HG02852 (cell line): Measurements from ENCODE around the gene TNFSF10.
A peak's percentile ranks its signal among the peaks of the same experiment; 100 is the strongest.
"Not testable (repeated sequence)": the region's sequence is repeated elsewhere in the genome, so short reads cannot be mapped to it uniquely, and the experiment has no call there.

Experiments used
- ATAC-seq: cut with Tn5 transposase; IDR thresholded peaks from one replicate; pipeline ENCODE4 v1.9.1; 2021; ENCODE audit warnings: mild to moderate bottlenecking, moderate library complexity; ENCODE audit not compliant: unreplicated experiment

Gene TNFSF10

GRCh38 chr3:172518929-172519640, 4.1 kb downstream of the TNFSF10 start:
- ATAC-seq = no peak

DNA sequence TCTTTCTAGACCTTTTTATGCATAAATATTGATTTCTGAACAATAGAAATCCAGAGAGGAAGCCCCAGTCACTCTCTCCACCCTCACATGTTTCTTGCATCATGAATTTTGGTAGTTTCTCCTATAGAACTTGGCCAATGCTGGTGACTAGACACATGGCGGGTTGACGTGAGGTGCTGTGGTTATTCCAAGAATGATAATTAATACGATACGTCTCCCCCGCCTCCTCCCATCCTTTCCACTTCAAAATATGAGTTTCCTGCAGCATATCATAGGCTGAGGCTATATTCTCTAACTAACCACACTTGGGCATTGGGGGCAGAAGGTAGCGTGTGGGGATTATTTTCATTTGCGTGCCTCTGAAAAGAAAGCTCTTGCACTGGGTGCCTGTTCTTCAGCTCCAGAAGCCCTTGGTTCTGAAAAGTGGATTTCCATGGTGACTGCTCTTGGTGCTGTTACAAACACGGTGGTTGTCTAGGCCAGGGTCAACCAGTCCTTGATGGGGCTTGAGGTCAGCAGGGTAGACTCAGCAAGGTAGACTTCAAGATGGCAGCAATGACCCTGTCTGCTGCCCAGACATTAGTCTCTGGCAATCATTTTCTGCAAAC, 5.3 kb downstream of the TNFSF10 start:
- ATAC-seq = no peak

DNA sequence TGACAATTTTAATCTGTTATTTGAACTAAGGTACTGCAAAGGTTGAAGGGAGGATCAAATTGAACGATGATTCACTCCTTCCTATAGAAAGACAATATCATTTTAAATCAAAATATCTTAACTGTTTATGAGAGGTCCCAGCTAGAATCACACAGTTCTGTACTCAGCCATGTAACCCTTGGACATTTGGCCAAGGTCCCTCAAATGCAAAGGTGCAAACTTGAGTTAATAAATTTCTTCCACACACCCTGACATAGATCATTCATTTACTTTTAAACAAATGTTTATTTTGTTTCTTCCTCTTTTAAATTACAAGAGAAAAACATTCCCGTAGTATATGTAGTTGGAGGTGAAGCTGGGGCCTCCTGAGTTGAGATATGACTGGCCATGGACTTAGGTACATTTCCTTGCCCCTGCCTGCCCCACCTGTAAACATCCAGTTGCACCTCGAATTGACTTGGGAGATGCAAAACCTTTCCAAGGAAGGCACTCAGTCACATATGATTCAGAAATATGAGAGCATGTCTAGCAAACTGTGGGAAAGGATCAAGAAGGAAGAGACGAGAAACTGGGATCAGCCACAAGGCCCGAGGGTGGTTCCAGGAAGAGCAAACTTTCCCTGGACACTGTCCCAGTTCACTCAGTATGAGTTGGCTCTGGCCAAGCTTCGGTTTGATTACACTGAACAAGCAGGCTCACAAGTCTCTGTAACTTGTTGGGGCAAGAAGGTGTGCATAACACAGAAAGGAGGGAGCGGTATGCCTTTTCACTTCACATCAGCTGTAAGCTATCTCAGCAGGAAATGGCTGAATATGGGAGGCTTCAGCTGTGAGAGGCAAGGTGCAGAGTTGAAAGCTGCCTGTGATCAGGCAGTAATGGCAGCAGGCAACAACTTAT, 6.7 kb downstream of the TNFSF10 start:
- no peak for ATAC-seq

DNA sequence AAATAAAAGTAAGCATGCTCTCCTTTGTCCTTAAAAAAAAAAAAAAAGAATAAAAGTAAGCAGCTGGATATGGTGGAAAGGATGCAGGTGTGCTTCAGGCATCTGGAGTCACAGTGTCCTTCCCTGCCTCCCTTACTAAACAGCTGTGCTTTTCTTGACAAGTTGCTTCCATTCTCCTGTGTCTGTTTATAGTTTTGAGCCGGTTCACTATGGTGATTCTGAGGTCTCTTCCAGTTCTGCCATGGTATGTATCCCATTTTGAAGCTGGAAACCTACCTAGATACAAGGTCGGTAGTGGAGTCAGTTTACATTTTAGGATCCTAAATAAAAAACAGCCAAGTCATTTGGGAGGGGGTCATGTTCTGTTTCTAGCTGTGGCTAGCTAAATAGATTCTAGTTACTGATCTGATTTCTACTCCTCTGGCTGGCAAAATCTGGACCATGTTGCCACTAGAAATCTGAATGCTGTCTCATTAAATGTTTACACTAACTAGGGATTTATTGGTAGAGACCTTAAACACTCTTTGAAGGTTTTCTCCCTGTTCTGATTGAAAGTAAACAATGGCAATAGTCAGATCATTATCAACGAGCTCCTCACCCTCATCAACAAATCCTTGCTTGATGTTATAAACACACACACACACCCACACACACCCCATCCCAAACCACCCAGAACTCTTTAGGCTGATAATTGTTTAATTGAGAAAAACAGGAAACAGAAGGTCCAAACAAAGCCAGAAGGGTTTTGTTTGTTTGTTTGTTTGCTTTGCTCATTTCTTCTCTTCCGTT, 7.9 kb downstream of the TNFSF10 start:
- ATAC-seq = no peak

- ATAC-seq = no peak
Measured at GRCh38 chr3:172514678-172515077, 8.6 kb downstream of the TNFSF10 start.

- ATAC-seq = peak; percentile 31
Measured at GRCh38 chr3:172513488-172513887, 9.7 kb downstream of the TNFSF10 start.

GRCh38 chr3:172511783-172512762, 11.2 kb downstream of the TNFSF10 start:
- ATAC-seq = peak; percentile 67

DNA sequence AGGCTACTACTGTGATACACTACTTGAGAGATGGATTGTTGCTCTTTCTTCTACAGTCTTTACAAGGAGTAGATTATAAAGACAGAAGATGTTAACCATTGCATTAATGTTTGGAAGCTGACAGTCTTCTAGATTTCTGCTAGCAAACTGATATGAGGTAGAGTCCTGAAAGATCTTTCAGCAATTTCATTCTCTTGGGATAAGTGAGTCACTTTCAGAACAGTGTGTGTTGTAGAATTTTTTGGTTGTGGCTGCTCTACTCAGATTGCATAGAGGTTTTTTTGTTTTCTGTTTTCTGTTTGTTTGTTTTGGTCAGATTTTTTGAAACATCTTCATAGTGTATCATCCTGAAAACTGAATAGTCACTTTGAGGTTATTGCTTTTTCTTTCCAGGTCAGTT, 17.1 kb downstream of the TNFSF10 start:
- no peak for ATAC-seq

- ATAC-seq = no peak
Measured at GRCh38 chr3:172501540-172501939, 21.7 kb downstream of the TNFSF10 start.

- ATAC-seq = not testable (repeated sequence)
Measured at GRCh38 chr3:172490198-172490669, 33.0 kb downstream of the TNFSF10 start.

DNA sequence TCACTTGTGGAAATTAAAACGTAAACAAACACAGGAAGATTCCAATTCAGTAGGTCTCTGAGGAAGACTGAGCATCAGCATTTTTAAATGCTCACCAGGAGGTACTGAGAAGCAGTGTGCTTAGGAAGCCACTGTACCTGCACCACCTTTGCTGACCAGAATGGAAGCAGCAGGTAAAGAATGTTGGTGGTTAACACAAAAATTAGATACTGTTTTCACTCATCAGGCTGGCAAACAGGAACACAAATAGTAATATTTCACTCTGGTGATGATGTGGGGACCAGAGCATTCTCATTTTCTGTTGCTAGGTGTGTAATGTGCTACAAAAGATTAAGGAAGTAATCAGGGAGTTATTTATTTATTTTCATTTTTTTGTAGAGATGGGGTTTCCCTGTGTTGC, 45.1 kb downstream of the TNFSF10 start:
- ATAC-seq = no peak

GRCh38 chr3:172476347-172476746, 46.9 kb downstream of the TNFSF10 start:
- no peak for ATAC-seq

DNA sequence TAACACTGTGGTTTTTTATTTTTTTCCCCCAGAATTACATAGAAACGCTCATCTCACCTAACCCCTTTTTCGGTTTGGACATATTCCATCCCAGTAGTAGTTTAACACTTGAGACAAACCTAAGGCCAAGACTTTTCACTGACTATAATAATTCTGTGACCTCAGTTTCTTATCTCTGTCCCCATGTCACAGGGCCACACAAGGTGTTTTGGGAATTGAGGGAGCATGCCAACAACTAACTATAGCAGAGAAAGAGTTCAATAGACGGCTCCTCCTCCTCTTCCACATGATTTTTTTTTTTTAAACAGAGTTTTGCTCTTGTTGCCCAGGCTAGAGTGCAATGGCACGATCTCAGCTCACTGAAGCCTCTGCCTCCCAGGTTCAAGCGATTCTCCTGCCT, 47.5 kb downstream of the TNFSF10 start:
- no peak for ATAC-seq

DNA sequence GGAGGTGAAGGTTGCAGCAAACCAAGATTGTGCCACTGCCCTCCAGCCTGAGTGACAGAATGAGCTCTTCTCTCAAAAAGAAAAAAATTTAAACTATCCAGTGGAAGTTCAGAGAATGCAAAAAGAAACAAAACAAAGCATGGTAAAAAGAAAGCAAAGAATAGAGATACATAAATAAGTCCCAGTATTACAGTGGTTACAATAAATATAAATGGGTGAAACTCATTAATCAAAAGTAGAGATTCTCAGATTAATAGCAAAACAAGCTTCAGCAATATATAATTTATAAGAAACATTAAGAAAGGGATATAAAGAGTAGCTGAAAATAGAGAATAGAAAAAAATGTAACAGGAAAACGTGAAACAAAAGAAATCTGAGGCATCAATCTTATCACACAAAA, 51.3 kb downstream of the TNFSF10 start:
- no peak for ATAC-seq

GRCh38 chr3:172470588-172470987, 52.6 kb downstream of the TNFSF10 start:
- no peak for ATAC-seq

GRCh38 chr3:172467170-172467824, 55.9 kb downstream of the TNFSF10 start:
- no peak for ATAC-seq

DNA sequence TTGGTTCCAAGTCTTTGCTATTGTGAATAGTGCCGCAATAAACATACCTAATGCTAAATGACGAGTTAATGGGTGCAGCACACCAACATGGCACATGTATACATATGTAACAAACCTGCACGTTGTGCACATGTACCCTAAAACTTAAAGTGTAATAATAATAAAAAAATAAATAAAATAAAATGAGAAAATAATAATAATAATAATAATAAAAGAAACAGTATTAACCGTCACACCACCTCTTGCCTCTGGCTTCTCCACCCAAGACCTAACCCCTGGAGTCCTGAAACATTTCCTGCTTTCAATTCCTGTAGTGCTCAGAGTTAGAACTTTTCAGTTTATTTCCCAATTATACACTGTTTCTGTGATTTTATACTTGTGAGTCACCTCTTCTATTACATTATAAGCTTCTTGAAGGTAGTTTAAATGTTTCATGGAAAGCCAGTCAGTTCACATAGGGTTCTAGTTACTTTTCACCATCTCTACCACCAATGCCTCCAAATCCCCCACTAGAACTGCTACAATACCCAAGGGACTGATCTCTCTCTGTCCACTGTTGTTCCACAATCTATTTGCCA, 56.6 kb downstream of the TNFSF10 start:
- ATAC-seq = no peak

GRCh38 chr3:172465281-172465680, 57.9 kb downstream of the TNFSF10 start:
- ATAC-seq = no peak

DNA sequence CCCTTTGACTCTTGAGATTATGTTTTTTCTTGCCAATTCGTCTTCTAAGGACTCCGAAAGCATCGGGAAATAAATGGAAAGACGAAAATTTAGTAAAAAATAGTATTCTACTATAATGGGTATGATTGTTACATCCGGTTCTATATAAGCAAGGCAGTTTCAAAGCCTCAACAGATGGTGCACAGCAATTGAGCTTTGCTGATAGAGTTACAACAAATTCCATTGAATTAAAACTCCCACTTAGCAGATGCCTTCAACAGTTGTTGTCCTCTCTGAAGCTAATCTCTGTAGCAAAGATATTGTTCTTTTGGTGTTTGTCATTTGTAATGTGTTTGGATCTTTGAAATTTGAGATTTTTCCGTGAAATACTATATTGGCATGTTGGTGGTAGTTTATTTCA, 58.9 kb downstream of the TNFSF10 start:
- no peak for ATAC-seq
